CD4-positive, alpha-beta T cell treated with Interleukin-2 at 100 ng/mL for 4 hours (primary cell): ENCODE results near the gene LIPI.
A peak's percentile ranks its signal among the peaks of the same experiment; 100 is the strongest.
"Not testable (repeated sequence)": the region's sequence is repeated elsewhere in the genome, so short reads cannot be mapped to it uniquely, and the experiment has no call there.

ENCODE experiments used
- DNase-seq: peaks from one replicate; pipeline ENCODE4 v3.0.0-alpha.2; 2020; ENCODE audit warnings: low spot score

Gene LIPI

GRCh38 chr21:14210738-14211137 lies at the start of gene LIPI:
Gene LIPI (minus strand): TSS chr21:14210955. CDS start chr21:14210845, 110 bp downstream.
- no peak for DNase-seq

- no peak for DNase-seq
Observed at GRCh38 chr21:14260174-14260764, 49.5 kb upstream of the LIPI start.

- DNase-seq = peak; percentile 30
Observed at GRCh38 chr21:14259747-14260146, 49.0 kb upstream of the LIPI start.

GRCh38 chr21:14251336-14251735 lies 40.6 kb upstream of the LIPI start:
- no peak for DNase-seq

GRCh38 chr21:14245711-14246110 lies 35.0 kb upstream of the LIPI start:
- DNase-seq = no peak

- no peak for DNase-seq
Observed at GRCh38 chr21:14244911-14245310, 34.2 kb upstream of the LIPI start.

GRCh38 chr21:14243874-14244273 lies 33.1 kb upstream of the LIPI start:
- DNase-seq = no peak

GRCh38 chr21:14243461-14243860 lies 32.7 kb upstream of the LIPI start:
- no peak for DNase-seq

GRCh38 chr21:14241297-14241696 lies 30.5 kb upstream of the LIPI start:
- DNase-seq = no peak

- no peak for DNase-seq
Observed at GRCh38 chr21:14239281-14239680, 28.5 kb upstream of the LIPI start.

GRCh38 chr21:14236180-14236579 lies 25.4 kb upstream of the LIPI start:
- no peak for DNase-seq

GRCh38 chr21:14235101-14235500 lies 24.3 kb upstream of the LIPI start:
- DNase-seq = no peak

- DNase-seq = no peak
Observed at GRCh38 chr21:14229399-14229798, 18.6 kb upstream of the LIPI start.

GRCh38 chr21:14223365-14223764 lies 12.6 kb upstream of the LIPI start:
- DNase-seq = no peak

- DNase-seq = peak; percentile 61
Observed at GRCh38 chr21:14215971-14216641, 5.4 kb upstream of the LIPI start, which contains the start of gene RBM11. Gene RBM11 (plus strand): TSS chr21:14216157. CDS start chr21:14216187, 30 bp downstream.

- DNase-seq = no peak
Observed at GRCh38 chr21:14213164-14213563, 2.4 kb upstream of the LIPI start.

- DNase-seq = no peak
Observed at GRCh38 chr21:14206222-14206621, 4.5 kb downstream of the LIPI start.

- DNase-seq = not testable (repeated sequence)
Observed at GRCh38 chr21:14166463-14167223, 44.1 kb downstream of the LIPI start.

- DNase-seq = no peak
Observed at GRCh38 chr21:14143999-14144398, 66.8 kb downstream of the LIPI start.

GRCh38 chr21:14124266-14124665 lies 86.5 kb downstream of the LIPI start:
- no peak for DNase-seq

- DNase-seq = no peak
Observed at GRCh38 chr21:14121719-14122118, 89.0 kb downstream of the LIPI start.

GRCh38 chr21:14120091-14120734 lies 90.5 kb downstream of the LIPI start:
- DNase-seq = peak; percentile 3

GRCh38 chr21:14119038-14119437 lies 91.7 kb downstream of the LIPI start:
- no peak for DNase-seq
